HuH-7.5 (cell line): ENCODE data around the gene RNF220.

Source experiments
- DNase-seq: peaks from one replicate; pipeline ENCODE4 v3.0.0; 2011; ENCODE audit warnings: low spot score

RNF220 gene

GRCh38 chr1:44636688-44637598 lies 231.9 kb downstream of the RNF220 start:
- no peak for DNase-seq

GRCh38 chr1:44637702-44638411 lies 232.8 kb downstream of the RNF220 start:
- no peak for DNase-seq

GRCh38 chr1:44640200-44640853 lies 235.3 kb downstream of the RNF220 start:
- no peak for DNase-seq

GRCh38 chr1:44641126-44642102 lies 236.4 kb downstream of the RNF220 start:
- no peak for DNase-seq

GRCh38 chr1:44642255-44642654 lies 237.2 kb downstream of the RNF220 start:
- no peak for DNase-seq

GRCh38 chr1:44642925-44643324 lies 237.9 kb downstream of the RNF220 start:
- DNase-seq = no peak

- DNase-seq = no peak
Observed at GRCh38 chr1:44643721-44644334, 238.8 kb downstream of the RNF220 start.

- DNase-seq = no peak
Observed at GRCh38 chr1:44644806-44645205, 239.8 kb downstream of the RNF220 start.

GRCh38 chr1:44645476-44646244 lies 240.6 kb downstream of the RNF220 start:
- DNase-seq = no peak

- DNase-seq = no peak
Observed at GRCh38 chr1:44646261-44647110, 241.4 kb downstream of the RNF220 start.

GRCh38 chr1:44647896-44648295 lies 242.8 kb downstream of the RNF220 start:
- DNase-seq = no peak

- DNase-seq = no peak
Observed at GRCh38 chr1:44648529-44649250, 243.6 kb downstream of the RNF220 start.

GRCh38 chr1:44649788-44650158 lies 244.7 kb downstream of the RNF220 start:
- no peak for DNase-seq

GRCh38 chr1:44650159-44650831 lies 245.2 kb downstream of the RNF220 start:
- DNase-seq = no peak

- DNase-seq = no peak
Observed at GRCh38 chr1:44651069-44651468, 246.0 kb downstream of the RNF220 start.

- peak; percentile 91 for DNase-seq
Observed at GRCh38 chr1:44652445-44653106, 247.5 kb downstream of the RNF220 start.

GRCh38 chr1:44653107-44653964 lies 248.3 kb downstream of the RNF220 start:
- no peak for DNase-seq
